ENCODE data around the gene FOXP3. TPM values are rescaled to one million over a fixed set of nuclear protein-coding genes. Genes with fewer than 3 reads are reported as not detected.
A peak's percentile ranks its signal among the peaks of the same experiment; 100 is the strongest.
"Not testable (repeated sequence)": the region's sequence is repeated elsewhere in the genome, so short reads cannot be mapped to it uniquely, and the experiment has no call there.

Gene FOXP3, protein sequence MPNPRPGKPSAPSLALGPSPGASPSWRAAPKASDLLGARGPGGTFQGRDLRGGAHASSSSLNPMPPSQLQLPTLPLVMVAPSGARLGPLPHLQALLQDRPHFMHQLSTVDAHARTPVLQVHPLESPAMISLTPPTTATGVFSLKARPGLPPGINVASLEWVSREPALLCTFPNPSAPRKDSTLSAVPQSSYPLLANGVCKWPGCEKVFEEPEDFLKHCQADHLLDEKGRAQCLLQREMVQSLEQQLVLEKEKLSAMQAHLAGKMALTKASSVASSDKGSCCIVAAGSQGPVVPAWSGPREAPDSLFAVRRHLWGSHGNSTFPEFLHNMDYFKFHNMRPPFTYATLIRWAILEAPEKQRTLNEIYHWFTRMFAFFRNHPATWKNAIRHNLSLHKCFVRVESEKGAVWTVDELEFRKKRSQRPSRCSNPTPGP
- total RNA-seq = 1 to 10 TPM in 1 of 4 donors, under 1 TPM in 2, not detected in 1; 0.26 to 1.0 (median 0.62) TPM

DNA sequence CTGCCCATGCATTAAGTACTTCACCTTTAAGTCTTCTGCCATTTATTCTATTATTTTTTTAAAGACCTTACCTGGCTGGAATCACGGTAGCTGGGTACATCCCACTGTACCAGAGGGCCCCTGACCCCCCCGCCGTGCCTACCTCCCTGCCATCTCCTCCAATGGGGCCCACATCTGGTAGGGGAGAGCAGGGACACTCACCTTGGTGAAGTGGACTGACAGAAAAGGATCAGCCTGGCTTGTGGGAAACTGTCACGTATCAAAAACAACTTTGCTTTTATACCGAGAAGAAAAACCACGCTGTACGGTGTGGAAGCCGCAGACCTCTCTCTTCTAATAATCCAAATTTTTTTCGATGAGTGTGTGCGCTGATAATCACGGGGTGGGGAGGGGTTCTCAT, at the start of gene FOXP3:
Gene FOXP3, minus strand, starts transcription at position 251 of the 400 bp plus-strand sequence. CDS start 6,205 bp downstream, outside the sequence.
- no peak within 1 kb of the TSS for H3K27ac ChIP-seq
- no peaks in the 10 kb centered on the region for H3K27me3 ChIP-seq
- H3K9me3 ChIP-seq = no peaks in the 10 kb centered on the region
- no peak within 1 kb of the TSS for H3K4me3 ChIP-seq
- TF ChIP-seq, protein P1, sequence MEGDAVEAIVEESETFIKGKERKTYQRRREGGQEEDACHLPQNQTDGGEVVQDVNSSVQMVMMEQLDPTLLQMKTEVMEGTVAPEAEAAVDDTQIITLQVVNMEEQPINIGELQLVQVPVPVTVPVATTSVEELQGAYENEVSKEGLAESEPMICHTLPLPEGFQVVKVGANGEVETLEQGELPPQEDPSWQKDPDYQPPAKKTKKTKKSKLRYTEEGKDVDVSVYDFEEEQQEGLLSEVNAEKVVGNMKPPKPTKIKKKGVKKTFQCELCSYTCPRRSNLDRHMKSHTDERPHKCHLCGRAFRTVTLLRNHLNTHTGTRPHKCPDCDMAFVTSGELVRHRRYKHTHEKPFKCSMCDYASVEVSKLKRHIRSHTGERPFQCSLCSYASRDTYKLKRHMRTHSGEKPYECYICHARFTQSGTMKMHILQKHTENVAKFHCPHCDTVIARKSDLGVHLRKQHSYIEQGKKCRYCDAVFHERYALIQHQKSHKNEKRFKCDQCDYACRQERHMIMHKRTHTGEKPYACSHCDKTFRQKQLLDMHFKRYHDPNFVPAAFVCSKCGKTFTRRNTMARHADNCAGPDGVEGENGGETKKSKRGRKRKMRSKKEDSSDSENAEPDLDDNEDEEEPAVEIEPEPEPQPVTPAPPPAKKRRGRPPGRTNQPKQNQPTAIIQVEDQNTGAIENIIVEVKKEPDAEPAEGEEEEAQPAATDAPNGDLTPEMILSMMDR (IDR thresholded peaks at IDR 0.05) = no peak
- TF ChIP-seq EP300 (IDR thresholded peaks at IDR 0.05) = no peak
- TF ChIP-seq POLR2AphosphoS5 (IDR thresholded peaks at IDR 0.05) = no peak
- no peak for TF ChIP-seq POLR2A (IDR thresholded peaks at IDR 0.05)
- DNase-seq (ENCODE audit: low spot score in 2 of 2) = no peak
- no peaks in the 10 kb centered on the region for H3K4me1 ChIP-seq
- 83% methylated on average over 11 of the region's 11 CpGs for WGBS
- no peaks in the 10 kb centered on the region for H3K36me3 ChIP-seq

DNA sequence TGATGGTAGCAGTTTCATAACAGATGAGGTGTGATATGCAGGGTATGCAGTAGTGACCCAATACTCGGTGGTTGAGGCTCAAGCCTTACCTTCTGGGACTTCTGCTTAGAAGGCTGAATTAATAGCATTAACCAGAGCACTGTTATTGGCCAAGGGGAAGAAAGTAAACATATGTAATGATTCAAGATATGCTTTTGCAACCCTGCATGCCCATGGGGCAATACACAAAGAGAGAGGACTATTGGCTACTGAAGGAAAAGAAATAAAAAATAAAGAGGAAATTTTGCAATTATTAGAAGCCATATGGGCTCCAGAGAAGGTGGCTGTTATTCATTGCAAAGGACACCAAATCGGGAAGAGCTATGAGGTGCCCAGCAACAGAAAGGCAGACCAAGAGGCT, 47.7 kb upstream of the FOXP3 start:
- 63% methylated on average over 2 of the region's 2 CpGs for WGBS
- H3K4me3 ChIP-seq = no peak overlapping the region
- no peaks in the 10 kb centered on the region for H3K27me3 ChIP-seq
- H3K36me3 ChIP-seq = no peaks in the 10 kb centered on the region
- H3K9me3 ChIP-seq = no peaks in the 10 kb centered on the region
- TF ChIP-seq EP300 (IDR thresholded peaks at IDR 0.05) (no peak), POLR2AphosphoS5 (IDR thresholded peaks at IDR 0.05) (no peak), POLR2A (IDR thresholded peaks at IDR 0.05) (no peak)
- TF ChIP-seq, protein P1 (IDR thresholded peaks at IDR 0.05) = no peak
- DNase-seq (ENCODE audit: low spot score in 2 of 2) = no peak
- H3K27ac ChIP-seq = no peak overlapping the region
- H3K4me1 ChIP-seq = peaks cover 8% of the 10 kb centered on the region

DNA sequence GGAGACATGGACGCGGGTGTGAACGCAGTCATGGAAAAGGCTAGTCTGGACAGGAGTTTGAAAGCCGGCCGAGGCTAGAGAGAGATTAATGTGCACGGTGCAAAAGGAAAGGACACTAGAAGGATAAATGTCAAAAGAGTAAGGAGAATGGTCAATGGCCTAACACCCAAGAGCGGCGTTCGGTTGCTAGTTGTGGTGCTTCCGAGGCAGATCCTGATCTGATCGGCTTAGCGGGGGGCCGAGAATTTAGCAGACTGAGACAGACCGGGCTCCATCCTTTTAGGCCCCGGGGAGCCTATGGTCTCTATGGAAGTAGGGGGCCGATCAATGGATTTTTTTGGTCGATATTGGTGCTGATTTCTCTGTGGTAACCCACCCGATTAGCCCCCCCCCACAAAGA, 45.9 kb upstream of the FOXP3 start:
- H3K27ac ChIP-seq = no peak overlapping the region
- 69% methylated on average over 18 of the region's 18 CpGs for WGBS
- H3K27me3 ChIP-seq = no peaks in the 10 kb centered on the region
- H3K4me3 ChIP-seq = peak overlapping the region; percentile 42
- peaks cover 8% of the 10 kb centered on the region for H3K4me1 ChIP-seq
- no peak for DNase-seq (ENCODE audit: low spot score in 2 of 2)
- no peaks in the 10 kb centered on the region for H3K9me3 ChIP-seq
- H3K36me3 ChIP-seq = no peaks in the 10 kb centered on the region
- TF ChIP-seq, protein P1 (IDR thresholded peaks at IDR 0.05) = no peak
- TF ChIP-seq POLR2AphosphoS5 (IDR thresholded peaks at IDR 0.05) = no peak
- no peak for TF ChIP-seq POLR2A (IDR thresholded peaks at IDR 0.05)
- TF ChIP-seq EP300 (IDR thresholded peaks at IDR 0.05) = no peak

DNA sequence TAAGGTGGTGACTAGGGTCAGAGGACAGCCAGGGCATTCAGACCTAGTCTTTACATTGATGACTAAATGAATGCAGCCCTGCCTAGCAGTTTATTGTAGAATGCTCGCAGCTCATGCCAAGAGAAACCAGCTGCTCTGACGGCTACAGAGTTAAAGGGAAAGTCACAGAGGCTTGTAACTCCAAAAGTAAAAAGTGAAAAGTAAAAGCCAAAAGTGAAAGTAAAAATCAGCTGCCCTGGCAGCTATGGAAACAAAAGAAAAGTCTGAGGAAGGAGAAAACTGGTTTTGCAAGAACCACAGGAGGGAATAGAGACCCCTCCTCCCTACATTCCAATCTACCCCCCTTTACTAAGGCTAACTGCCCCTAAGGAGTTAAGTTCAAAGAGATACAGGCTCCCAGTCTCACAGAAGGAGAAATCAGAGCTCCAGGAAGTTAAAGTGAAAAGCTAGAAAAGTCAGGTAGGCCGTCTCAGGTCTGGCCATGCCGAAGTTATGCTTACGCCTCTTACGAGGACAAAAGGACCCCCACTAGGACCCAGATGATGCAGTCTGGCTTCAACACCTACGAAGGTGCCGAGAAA, 45.0 kb upstream of the FOXP3 start:
- 19% methylated on average over 8 of the region's 8 CpGs for WGBS
- no peaks in the 10 kb centered on the region for H3K27me3 ChIP-seq
- H3K36me3 ChIP-seq = no peaks in the 10 kb centered on the region
- DNase-seq (ENCODE audit: low spot score in 2 of 2) = no peak
- no peaks in the 10 kb centered on the region for H3K9me3 ChIP-seq
- peaks cover 8% of the 10 kb centered on the region for H3K4me1 ChIP-seq
- peak overlapping the region; percentile 42 for H3K4me3 ChIP-seq
- peak overlapping the region; percentile 56 for H3K27ac ChIP-seq
- TF ChIP-seq, protein P1 (IDR thresholded peaks at IDR 0.05) = no peak
- TF ChIP-seq POLR2AphosphoS5 (IDR thresholded peaks at IDR 0.05) (no peak), POLR2A (IDR thresholded peaks at IDR 0.05) (no peak), EP300 (IDR thresholded peaks at IDR 0.05) (no peak)

DNA sequence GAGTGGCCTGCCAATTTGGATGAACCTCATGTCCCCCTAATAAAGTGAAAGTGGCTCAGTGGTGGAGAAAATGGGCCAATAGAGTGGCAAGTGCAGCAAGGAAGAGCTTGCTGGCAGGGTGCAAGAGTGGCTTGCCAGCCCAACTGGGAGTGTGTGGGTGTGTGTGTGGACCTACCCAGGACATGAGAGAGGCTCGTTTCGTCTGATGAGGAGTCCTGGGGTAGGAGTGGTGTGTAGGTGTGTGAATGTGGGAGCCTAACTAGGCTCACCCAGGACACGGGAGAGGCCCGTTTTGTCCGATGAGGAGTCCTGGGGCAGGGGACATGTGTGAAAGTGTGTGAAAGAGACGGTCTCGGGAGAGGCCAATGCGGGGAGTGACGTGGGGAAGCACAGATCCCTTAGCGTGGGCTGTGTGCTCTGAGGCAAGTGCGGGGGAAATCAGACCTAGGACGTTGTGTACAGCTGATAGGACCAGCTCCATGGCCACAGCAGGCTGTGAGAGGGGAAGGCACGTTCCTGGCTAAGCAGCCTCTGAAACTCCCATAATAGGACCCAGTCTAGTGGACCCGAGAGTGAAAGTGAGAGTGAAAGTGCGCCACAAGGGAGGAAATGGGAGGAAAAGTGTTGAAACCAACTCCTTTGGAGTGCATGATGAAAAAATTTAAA, 44.2 kb upstream of the FOXP3 start:
- Histone ChIP-seq H3K4me1 (peaks cover 8% of the 10 kb centered on the region), H3K9me3 (no peaks in the 10 kb centered on the region), H3K36me3 (no peaks in the 10 kb centered on the region), H3K4me3 (peak overlapping the region; percentile 42), H3K27me3 (no peaks in the 10 kb centered on the region), H3K27ac (peak overlapping the region; percentile 56)
- DNase-seq (ENCODE audit: low spot score in 2 of 2) = no peak
- TF ChIP-seq EP300 (IDR thresholded peaks at IDR 0.05) (no peak), POLR2A (IDR thresholded peaks at IDR 0.05) (no peak), POLR2AphosphoS5 (IDR thresholded peaks at IDR 0.05) (no peak)
- TF ChIP-seq, protein P1 (IDR thresholded peaks at IDR 0.05) = no peak
- 44% methylated on average over 15 of the region's 15 CpGs for WGBS

DNA sequence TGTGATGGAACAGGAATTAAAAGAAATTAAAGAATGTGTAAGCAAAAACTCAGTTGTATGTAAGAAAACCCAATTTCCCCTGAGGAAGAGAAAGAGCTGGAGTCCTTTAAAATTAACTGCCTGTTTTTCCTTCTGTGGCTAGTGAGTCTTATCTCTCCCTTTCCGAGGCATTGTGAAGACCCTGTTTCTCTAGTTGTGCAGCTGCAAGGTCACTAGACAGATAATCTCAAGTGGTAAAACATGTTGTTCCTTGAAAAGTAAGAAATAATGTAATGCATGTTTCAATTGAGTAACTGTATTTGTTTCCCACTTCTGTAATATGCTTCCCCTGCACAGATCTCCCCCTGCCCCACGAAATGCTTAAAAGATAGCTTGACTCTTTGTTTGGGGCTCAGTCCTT, 43.3 kb upstream of the FOXP3 start:
- H3K36me3 ChIP-seq; H3K27ac ChIP-seq; H3K4me1 ChIP-seq; H3K27me3 ChIP-seq; H3K9me3 ChIP-seq; DNase-seq (ENCODE audit: low spot score in 2 of 2); H3K4me3 ChIP-seq: not testable (repeated sequence)
- 56% methylated on average over 2 of the region's 2 CpGs for WGBS
